GM06990 (cell line): ENCODE measurements around the gene SMCO3.

Source experiments
- DNase-seq: peaks from one replicate; pipeline ENCODE4 v3.0.0-alpha.2; 2011; ENCODE audit not compliant: insufficient read length; ENCODE audit errors: extremely low read depth
- H3K27me3 ChIP-seq: replicated peaks from 2 replicates; pipeline ENCODE4 v1.6.0; 2011; ENCODE audit warnings: low read length; ENCODE audit not compliant: control insufficient read depth, insufficient read depth
- H3K36me3 ChIP-seq: 2 replicates; pipeline ENCODE4 v1.5.1; 2011; ENCODE audit warnings: low read length; ENCODE audit not compliant: control insufficient read depth, insufficient read depth
- H3K4me3 ChIP-seq: replicated peaks from 2 replicates; pipeline ENCODE4 v1.5.1; 2011; ENCODE audit warnings: low read depth, mild to moderate bottlenecking, control low read depth, low read length
- TF ChIP-seq, protein P1 (sequence below): IDR thresholded peaks from 2 replicates; pipeline ENCODE4 v1.5.1; 2011; ENCODE audit warnings: low read length, control low read depth, mild to moderate bottlenecking, inconsistent platforms; ENCODE audit not compliant: insufficient read depth, poor library complexity, severe bottlenecking

Gene SMCO3

DNA sequence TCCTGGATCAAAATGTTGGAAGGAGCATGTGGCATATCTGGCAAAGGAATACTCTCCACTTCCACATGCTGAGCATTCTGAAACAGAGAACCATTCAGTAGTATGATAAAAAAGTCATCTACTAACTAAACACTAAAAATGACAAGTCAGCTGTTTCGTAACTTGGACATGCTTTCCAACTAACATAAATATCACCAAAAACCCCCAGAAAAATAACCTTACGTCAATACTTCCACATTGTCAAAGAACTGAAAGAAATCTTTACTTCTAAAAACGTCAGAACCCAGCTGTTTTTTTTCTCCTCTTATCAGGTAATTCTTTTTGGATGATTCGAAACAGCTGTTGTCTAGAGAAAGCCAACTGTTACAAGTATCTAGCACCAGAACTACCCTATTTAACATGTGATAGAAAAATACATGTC, 18.9 kb downstream of the SMCO3 start:
- Histone ChIP-seq H3K36me3 (peaks cover 9% of the 10 kb centered on the region), H3K27me3 (no peaks in the 10 kb centered on the region), H3K4me3 (no peak overlapping the region)
- TF ChIP-seq, protein P1, sequence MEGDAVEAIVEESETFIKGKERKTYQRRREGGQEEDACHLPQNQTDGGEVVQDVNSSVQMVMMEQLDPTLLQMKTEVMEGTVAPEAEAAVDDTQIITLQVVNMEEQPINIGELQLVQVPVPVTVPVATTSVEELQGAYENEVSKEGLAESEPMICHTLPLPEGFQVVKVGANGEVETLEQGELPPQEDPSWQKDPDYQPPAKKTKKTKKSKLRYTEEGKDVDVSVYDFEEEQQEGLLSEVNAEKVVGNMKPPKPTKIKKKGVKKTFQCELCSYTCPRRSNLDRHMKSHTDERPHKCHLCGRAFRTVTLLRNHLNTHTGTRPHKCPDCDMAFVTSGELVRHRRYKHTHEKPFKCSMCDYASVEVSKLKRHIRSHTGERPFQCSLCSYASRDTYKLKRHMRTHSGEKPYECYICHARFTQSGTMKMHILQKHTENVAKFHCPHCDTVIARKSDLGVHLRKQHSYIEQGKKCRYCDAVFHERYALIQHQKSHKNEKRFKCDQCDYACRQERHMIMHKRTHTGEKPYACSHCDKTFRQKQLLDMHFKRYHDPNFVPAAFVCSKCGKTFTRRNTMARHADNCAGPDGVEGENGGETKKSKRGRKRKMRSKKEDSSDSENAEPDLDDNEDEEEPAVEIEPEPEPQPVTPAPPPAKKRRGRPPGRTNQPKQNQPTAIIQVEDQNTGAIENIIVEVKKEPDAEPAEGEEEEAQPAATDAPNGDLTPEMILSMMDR, result no peak
- no peak for DNase-seq

GRCh38 chr12:14785568-14785967, 28.4 kb downstream of the SMCO3 start:
- TF ChIP-seq, protein P1, result no peak
- no peaks in the 10 kb centered on the region for H3K27me3 ChIP-seq
- H3K4me3 ChIP-seq, result no peak overlapping the region
- no peak for DNase-seq
- peaks cover 6% of the 10 kb centered on the region for H3K36me3 ChIP-seq

DNA sequence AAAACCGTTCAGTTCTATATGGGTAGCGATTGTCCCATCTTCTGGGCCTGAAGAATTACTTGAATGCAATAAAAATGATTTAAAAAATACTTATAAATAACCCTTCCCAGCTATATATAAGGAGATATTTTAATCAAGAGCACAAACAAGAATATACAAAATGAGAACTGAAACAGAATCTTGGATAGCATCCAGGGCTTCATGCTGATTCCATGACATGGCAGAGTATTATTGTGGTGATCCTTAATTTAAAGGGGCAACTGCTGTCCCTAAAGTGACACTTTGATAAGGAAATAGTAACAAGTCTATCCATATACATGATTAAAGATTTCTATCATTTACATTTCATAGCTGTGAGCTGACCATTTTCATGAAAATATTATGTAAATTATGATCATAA, 29.5 kb downstream of the SMCO3 start:
- Histone ChIP-seq H3K4me3 (no peak overlapping the region), H3K27me3 (no peaks in the 10 kb centered on the region), H3K36me3 (peaks cover 3% of the 10 kb centered on the region)
- no peak for DNase-seq
- TF ChIP-seq, protein P1, result no peak

DNA sequence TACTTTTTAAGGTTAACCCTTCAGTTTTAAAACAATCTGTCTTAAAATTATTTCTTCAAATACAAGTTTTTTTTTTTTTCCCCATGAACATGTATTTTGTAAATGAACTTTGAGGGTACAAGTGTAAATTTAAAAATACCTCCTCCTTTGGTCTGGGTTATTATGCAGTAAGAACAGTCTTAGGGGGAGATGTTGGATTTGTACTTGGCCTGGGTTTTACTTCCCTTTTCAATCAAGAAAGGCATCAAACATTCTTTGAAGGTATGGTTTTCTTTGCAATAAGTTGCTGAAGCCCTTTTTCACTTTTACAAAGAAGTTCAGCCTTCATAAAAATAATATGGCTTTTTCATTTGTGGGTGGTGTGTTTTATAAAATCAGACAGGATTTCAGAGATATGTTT, 31.2 kb downstream of the SMCO3 start:
- TF ChIP-seq, protein P1, result no peak
- Histone ChIP-seq H3K4me3 (no peak overlapping the region), H3K36me3 (no peaks in the 10 kb centered on the region; the same call in 1 of the 2 replicates), H3K27me3 (no peaks in the 10 kb centered on the region)
- no peak for DNase-seq

DNA sequence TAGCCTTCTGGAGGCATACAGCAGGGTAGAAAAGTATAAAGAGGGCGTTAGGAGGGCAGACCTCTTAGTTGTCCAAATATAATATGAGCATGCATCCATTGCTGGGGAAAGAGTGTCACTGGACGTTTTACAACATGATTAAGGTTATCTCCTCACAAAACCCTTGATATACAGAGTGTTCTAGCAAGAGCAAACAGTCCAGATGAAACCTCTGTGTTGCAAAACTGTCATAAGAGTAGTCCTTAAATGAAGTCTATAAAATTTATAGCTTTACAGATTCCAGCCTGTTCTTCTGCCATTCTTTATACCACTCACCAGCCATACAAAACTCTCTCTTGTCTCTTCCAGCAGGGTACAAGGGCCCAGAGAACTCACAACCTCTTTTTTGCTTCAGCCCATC, 32.4 kb downstream of the SMCO3 start:
- Histone ChIP-seq H3K4me3 (no peak overlapping the region), H3K27me3 (no peaks in the 10 kb centered on the region), H3K36me3 (no peaks in the 10 kb centered on the region)
- TF ChIP-seq, protein P1, result no peak
- no peak for DNase-seq

- Histone ChIP-seq H3K27me3 (no peaks in the 10 kb centered on the region), H3K36me3 (no peaks in the 10 kb centered on the region), H3K4me3 (no peak overlapping the region)
- TF ChIP-seq, protein P1, result no peak
- DNase-seq, result no peak
Measured at GRCh38 chr12:14780859-14781258, 33.1 kb downstream of the SMCO3 start.
